ENCODE results near the gene GRAMD4. TPM values are rescaled to one million over a fixed set of nuclear protein-coding genes. Genes with fewer than 3 reads are reported as not detected.

Gene GRAMD4
- total RNA-seq, 1 experiment from 2014 or later: 19.8 TPM

- TF ChIP-seq, protein P1, sequence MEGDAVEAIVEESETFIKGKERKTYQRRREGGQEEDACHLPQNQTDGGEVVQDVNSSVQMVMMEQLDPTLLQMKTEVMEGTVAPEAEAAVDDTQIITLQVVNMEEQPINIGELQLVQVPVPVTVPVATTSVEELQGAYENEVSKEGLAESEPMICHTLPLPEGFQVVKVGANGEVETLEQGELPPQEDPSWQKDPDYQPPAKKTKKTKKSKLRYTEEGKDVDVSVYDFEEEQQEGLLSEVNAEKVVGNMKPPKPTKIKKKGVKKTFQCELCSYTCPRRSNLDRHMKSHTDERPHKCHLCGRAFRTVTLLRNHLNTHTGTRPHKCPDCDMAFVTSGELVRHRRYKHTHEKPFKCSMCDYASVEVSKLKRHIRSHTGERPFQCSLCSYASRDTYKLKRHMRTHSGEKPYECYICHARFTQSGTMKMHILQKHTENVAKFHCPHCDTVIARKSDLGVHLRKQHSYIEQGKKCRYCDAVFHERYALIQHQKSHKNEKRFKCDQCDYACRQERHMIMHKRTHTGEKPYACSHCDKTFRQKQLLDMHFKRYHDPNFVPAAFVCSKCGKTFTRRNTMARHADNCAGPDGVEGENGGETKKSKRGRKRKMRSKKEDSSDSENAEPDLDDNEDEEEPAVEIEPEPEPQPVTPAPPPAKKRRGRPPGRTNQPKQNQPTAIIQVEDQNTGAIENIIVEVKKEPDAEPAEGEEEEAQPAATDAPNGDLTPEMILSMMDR (conservative IDR thresholded peaks at IDR 0.05): no peak
Measured at GRCh38 chr22:46656856-46657654, 36.9 kb downstream of the GRAMD4 start.

More at GRCh38 chr22:46656856-46657654, 36.9 kb downstream of the GRAMD4 start:
- no peak overlapping the region for H2BK12ac ChIP-seq (ENCODE audit: insufficient read length, low read depth, low read length)
- no peaks in the 10 kb centered on the region for H3K79me1 ChIP-seq (ENCODE audit: insufficient read depth, low read depth, low read length, poor library complexity, severe bottlenecking)
- H3K23ac ChIP-seq (ENCODE audit: insufficient read length, low read depth, low read length): no peak overlapping the region
- WGBS (ENCODE audit: extremely low coverage, insufficient read length, low lambda C conversion rate): no CpG with 5 or more reads among the region's 15 CpGs
- no peak for DNase-seq
- no peak overlapping the region for H3K9ac ChIP-seq (ENCODE audit: extremely low read depth, insufficient read length, low read length)
- H2BK20ac ChIP-seq (ENCODE audit: low read depth, low read length, poor library complexity, severe bottlenecking): no peak overlapping the region
- H2AFZ ChIP-seq (ENCODE audit: low read length): no peak overlapping the region
- no peaks in the 10 kb centered on the region for H4K20me1 ChIP-seq (ENCODE audit: control insufficient read depth, insufficient read depth, insufficient read length)
- H3K56ac ChIP-seq (ENCODE audit: insufficient read length, low read depth, low read length): no peak overlapping the region
- no peak overlapping the region; the same call in 1 of the 2 replicates for H3K14ac ChIP-seq (ENCODE audit: insufficient read depth, low read length)
- no peaks in the 10 kb centered on the region for H3K27me3 ChIP-seq (ENCODE audit: insufficient read depth, low read length)
- H3K4ac ChIP-seq (ENCODE audit: low read depth, low read length): no peak overlapping the region
- H3K4me2 ChIP-seq (ENCODE audit: insufficient read depth, insufficient read length, low read length): no peak overlapping the region
- H4K5ac ChIP-seq (ENCODE audit: insufficient read length, low read depth, low read length): no peak overlapping the region
- Mint-ChIP-seq H3K36me3 (ENCODE audit: insufficient read depth in 1 of 3, low read depth in 3 of 3) (no peaks in the 10 kb centered on the region), H3K9me3 (no peaks in the 10 kb centered on the region; a peak in 1 of 5 replicates), H3K4me3 (no peak overlapping the region), H3K27me3 (ENCODE audit: low read depth) (no peaks in the 10 kb centered on the region), H3K4me1 (peaks cover 8 to 11% of the 10 kb centered on the region in 2 experiments), H3K27ac (peak overlapping the region in 2 of 3 experiments; percentile 81 to 89; a peak in 4 of 7 replicates)
- H2BK15ac ChIP-seq (ENCODE audit: low read depth, low read length): no peak overlapping the region
- H3K23me2 ChIP-seq (ENCODE audit: insufficient read length, low read depth, low read length, poor library complexity, severe bottlenecking): no peaks in the 10 kb centered on the region
- no peaks in the 10 kb centered on the region for H3K9me3 ChIP-seq (ENCODE audit: control insufficient read depth, low read depth, low read length)
- no peak overlapping the region for H4K91ac ChIP-seq (ENCODE audit: insufficient read length, low read depth, low read length)
- H2BK120ac ChIP-seq (ENCODE audit: low read depth, low read length, poor library complexity, severe bottlenecking): no peak overlapping the region
- no peak overlapping the region for H2BK5ac ChIP-seq (ENCODE audit: insufficient read length, low read length)
- no peaks in the 10 kb centered on the region for H3K4me1 ChIP-seq (ENCODE audit: insufficient read depth, low read length)
- no peak overlapping the region for H3T11ph ChIP-seq (ENCODE audit: low read length)
- H3K27ac ChIP-seq (ENCODE audit: insufficient read length, low read depth, low read length): no peak overlapping the region
- H4K8ac ChIP-seq (replicated peaks; ENCODE audit: insufficient read length, low read depth, low read length): no peak overlapping the region
- no peak overlapping the region for H3K18ac ChIP-seq (ENCODE audit: insufficient read length, low read depth, low read length)
- H2AK5ac ChIP-seq (ENCODE audit: insufficient read length, low read length): no peak overlapping the region
- H3K79me2 ChIP-seq (ENCODE audit: insufficient read depth, low read length): no peaks in the 10 kb centered on the region

Measured in H9 (cell line).